SH-SY5Y (cell line): ENCODE data around the gene FOXN3.
A peak's percentile ranks its signal among the peaks of the same experiment; 100 is the strongest.

Source experiments
- GATA2 ChIP-seq: IDR thresholded peaks from 2 replicates; pipeline ENCODE4 v1.6.1; 2011; ENCODE audit warnings: mild to moderate bottlenecking, low read depth, low read length
- GATA3 ChIP-seq: IDR thresholded peaks from 2 replicates; pipeline ENCODE4 v1.6.1; 2011; ENCODE audit warnings: low read depth, mild to moderate bottlenecking, low read length, moderate library complexity

DNA sequence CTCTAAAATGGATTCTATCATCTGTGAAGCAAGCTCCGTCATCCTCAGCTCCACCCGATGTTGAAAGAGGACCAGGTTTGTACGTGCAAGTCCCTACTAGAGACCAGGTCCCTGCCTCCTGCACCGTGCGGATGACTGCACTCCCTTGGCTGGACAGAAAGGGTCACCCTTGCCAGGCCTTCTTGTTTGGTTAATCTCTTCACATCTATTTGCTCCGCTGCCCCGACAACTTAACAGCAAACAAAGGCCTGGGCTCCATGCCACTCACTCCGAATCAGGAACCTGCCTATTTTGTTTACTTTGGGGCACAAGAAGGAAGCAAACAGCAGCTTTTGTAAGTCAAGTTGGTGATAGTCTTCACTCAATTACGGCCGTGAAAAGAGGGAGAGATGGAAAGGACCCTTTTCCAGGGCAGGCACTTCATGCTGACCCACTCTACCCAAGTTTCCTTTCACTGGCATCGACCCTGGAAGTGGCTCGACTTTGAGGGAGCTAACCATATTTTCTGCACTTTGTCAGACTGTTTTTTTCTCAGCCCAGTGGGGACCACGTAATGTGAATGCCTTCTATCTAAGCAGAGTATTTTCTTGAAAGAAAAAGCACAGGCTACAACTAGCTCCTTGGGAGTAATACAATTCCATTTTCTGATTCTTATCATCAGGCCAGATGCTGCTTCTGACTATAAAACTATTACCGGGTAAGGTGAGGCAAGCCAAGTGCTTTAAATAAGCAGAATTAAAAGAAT, 202.6 kb downstream of the FOXN3 start:
- TF ChIP-seq GATA2 (0 out of 2 replicates have a peak, but pooled peaks have one; percentile 25), GATA3 (no peak)
